Naive thymus-derived CD8-positive, alpha-beta T cell (primary cell): ENCODE results near the gene SIAE. TPM values are rescaled to one million over a fixed set of nuclear protein-coding genes. Genes with fewer than 3 reads are reported as not detected.

Experiments
- ATAC-seq, 2 donors: fragments of 150-1000 bp; cut with Tn5 transposase in 1 of 2; sonication (Bioruptor Pico), chemical (Tn5 transposase) in 1 of 2; 1 replicate in 1 of 2; 2 replicates in 1 of 2; pipeline ENCODE4 v1.10.0; 2021; ENCODE audit warnings: mild to moderate bottlenecking in 2 of 2, moderate library complexity in 2 of 2
- POLR2A ChIA-PET: fragments of 350-600 bp; sonication (Branson Sonifier 250); formaldehyde crosslinking; loops from one replicate; lab custom pipeline; 2021; ENCODE audit warnings: antibody characterized with exemption; lab: Charles Lee
- DNase-seq, 10 donors: peaks; one replicate each; pipeline versions ENCODE4 v3.0.0 to v3.0.0-alpha.2; 2020 to 2022
- H3K27ac Mint-ChIP-seq, 10 donors: one replicate each; pipeline ENCODE4 v1.8.0; 2020 to 2022; ENCODE audit warnings: mild to moderate bottlenecking in 10 of 10, mixed read lengths in 10 of 10, moderate library complexity in 4 of 10, inconsistent platforms in 1 of 10
- H3K27me3 Mint-ChIP-seq, 5 donors: one replicate each; pipeline ENCODE4 v1.8.0; 2021 to 2022; ENCODE audit warnings: mixed read lengths in 5 of 5
- H3K36me3 Mint-ChIP-seq, 3 donors: one replicate each; pipeline ENCODE4 v1.8.0; 2020 to 2022; ENCODE audit warnings: mixed read lengths in 3 of 3, mild to moderate bottlenecking in 2 of 3, inconsistent platforms in 1 of 3
- H3K4me1 Mint-ChIP-seq, 4 donors: one replicate each; pipeline ENCODE4 v1.8.0; 2021 to 2022; ENCODE audit warnings: mixed read lengths in 4 of 4
- H3K4me3 Mint-ChIP-seq, 10 donors: one replicate each; pipeline ENCODE4 v1.8.0; 2020 to 2022; ENCODE audit warnings: mild to moderate bottlenecking in 10 of 10, mixed read lengths in 10 of 10, moderate library complexity in 6 of 10, inconsistent platforms in 1 of 10
- H3K9me3 Mint-ChIP-seq, 9 donors: one replicate each; pipeline ENCODE4 v1.8.0; 2020 to 2022; ENCODE audit warnings: mixed read lengths in 9 of 9, mild to moderate bottlenecking in 3 of 9, inconsistent platforms in 1 of 9, moderate library complexity in 1 of 9
- polyA plus RNA-seq, 3 donors: library from polyadenylated mRNA; unstranded; fragments of 300-500 nt; fragmentation: Illumina TruSeq; gene quantifications; one replicate each; pipeline ENCODE4 v1.2.3, GENCODE V29; 2021
- total RNA-seq, 8 experiments: library from RNA in 2 of 8; stranded (reverse) in 2 of 8; gene quantifications; one replicate each; pipeline ENCODE4 v1.2.3 and lab custom pipeline; 2021 to 2026

Gene SIAE
- total and polyA plus RNA-seq, 5 experiments from 2014 or later: 3.2 to 9.3 (median 5.8) TPM

DNA sequence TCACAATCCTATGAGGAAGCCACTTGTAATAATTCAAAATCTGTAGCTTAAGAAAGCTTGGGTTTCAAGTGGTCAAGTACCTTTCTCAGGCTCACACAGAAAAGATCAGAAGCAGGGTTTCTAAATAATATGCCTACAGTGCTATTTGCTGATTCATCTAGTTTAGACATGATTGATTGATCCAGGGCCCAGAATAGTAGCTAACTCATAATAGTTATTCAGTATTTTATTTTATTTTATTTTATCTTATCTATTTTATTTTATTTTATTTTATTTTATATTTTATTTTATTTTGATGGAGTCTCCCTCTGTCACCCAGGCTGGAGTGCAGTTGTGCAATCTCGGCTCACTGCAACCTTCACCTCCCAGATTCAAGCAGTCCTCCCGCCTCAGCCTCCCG, 78.2 kb downstream of the SIAE start:
- no peak overlapping the region for H3K27ac Mint-ChIP-seq
- no peaks in the 10 kb centered on the region for H3K4me1 Mint-ChIP-seq
- H3K27me3 Mint-ChIP-seq: peaks cover 5 to 38% (median 28%) of the 10 kb centered on the region in 5 donors
- no peak for ATAC-seq
- no peak overlapping the region for H3K4me3 Mint-ChIP-seq
- POLR2A ChIA-PET: no interaction called here
- no peak for DNase-seq
- no peaks in the 10 kb centered on the region for H3K9me3 Mint-ChIP-seq
- no peaks in the 10 kb centered on the region for H3K36me3 Mint-ChIP-seq

DNA sequence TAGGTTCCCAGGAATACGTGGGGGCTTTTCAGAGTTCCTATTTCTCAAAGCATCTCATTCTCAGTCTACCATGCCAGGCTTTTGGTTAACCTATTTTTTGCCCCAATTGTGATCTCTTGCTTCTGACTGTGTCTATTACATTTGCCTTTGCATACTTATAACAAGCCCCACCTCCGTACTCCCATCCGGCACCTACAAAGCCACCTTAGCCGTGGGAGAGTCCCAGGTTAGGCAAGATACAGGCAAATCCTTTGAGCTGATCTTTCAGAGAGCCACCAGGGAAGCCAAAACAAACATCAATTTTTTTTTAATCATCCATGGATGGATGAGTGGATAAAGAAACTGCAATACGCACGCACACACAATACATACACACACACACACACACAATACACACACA, 80.9 kb downstream of the SIAE start:
- H3K9me3 Mint-ChIP-seq: no peaks in the 10 kb centered on the region
- no peak overlapping the region for H3K4me3 Mint-ChIP-seq
- DNase-seq: no peak
- H3K27ac Mint-ChIP-seq: no peak overlapping the region
- H3K27me3 Mint-ChIP-seq: peaks cover 11 to 42% (median 18%) of the 10 kb centered on the region in 5 donors
- ATAC-seq: no peak
- H3K4me1 Mint-ChIP-seq: no peaks in the 10 kb centered on the region
- H3K36me3 Mint-ChIP-seq: no peaks in the 10 kb centered on the region
- POLR2A ChIA-PET: no interaction called here

DNA sequence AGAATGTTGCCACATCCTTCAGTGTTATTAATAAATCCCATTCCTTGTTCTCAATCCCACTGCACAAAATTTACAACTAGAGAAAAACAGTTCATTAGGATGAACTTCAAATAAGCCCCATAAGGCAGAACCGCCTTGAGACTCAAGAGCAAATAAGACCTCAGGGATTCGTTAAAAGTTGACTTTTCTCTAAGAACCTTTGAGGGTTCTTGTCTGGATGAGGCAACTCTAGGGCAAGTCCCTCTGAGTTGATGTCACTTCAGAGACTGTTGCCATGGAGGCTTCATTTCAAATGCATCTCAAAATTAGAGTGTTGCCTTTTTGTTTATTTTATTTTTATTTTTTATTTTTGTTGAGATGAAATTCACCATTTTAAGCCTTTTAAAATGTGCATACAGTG, 82.1 kb downstream of the SIAE start:
- POLR2A ChIA-PET: no interaction called here
- H3K27me3 Mint-ChIP-seq: peaks cover 13 to 44% (median 19%) of the 10 kb centered on the region in 5 donors
- no peaks in the 10 kb centered on the region for H3K9me3 Mint-ChIP-seq
- DNase-seq: no peak
- H3K4me3 Mint-ChIP-seq: no peak overlapping the region
- no peaks in the 10 kb centered on the region for H3K36me3 Mint-ChIP-seq
- ATAC-seq: no peak
- no peaks in the 10 kb centered on the region for H3K4me1 Mint-ChIP-seq
- no peak overlapping the region for H3K27ac Mint-ChIP-seq

DNA sequence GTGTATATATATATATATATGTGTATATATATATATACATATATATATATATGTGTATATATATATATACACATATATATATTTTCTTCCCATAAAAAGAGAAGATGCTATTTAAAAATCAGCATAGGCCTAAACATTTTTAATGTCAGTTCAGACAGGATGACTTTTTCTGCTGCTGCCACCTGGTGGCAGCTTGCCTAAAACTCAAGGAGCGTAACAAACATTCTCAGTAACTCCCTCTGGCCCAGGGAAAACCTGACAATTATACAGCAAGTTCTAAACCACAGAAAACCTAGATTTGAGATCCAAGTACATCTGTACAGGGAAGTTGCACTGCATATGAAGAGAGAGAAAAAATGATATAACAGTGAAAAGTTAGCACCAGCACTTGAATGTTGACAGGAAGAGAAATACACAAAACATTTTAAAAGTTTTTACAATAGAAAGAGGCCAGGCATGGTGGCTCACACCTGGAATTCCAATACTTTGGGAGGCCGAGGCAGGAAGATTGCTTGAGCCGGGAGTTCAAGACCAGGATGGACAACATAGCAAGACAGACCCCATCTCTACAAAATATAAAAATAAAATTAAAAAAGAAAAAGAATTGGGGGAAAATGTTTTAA, 87.2 kb downstream of the SIAE start:
- no peaks in the 10 kb centered on the region for H3K36me3 Mint-ChIP-seq
- no peaks in the 10 kb centered on the region for H3K4me1 Mint-ChIP-seq
- H3K9me3 Mint-ChIP-seq: no peaks in the 10 kb centered on the region
- DNase-seq (peak in 8 of 10 donors; percentile 3 to 39 (median 22)), ATAC-seq (no peak)
- H3K27ac Mint-ChIP-seq: peak overlapping the region in 1 of 10 donors; percentile 16
- H3K4me3 Mint-ChIP-seq: no peak overlapping the region
- peaks cover 12 to 34% (median 16%) of the 10 kb centered on the region in 5 donors for H3K27me3 Mint-ChIP-seq
- POLR2A ChIA-PET: no interaction called here

DNA sequence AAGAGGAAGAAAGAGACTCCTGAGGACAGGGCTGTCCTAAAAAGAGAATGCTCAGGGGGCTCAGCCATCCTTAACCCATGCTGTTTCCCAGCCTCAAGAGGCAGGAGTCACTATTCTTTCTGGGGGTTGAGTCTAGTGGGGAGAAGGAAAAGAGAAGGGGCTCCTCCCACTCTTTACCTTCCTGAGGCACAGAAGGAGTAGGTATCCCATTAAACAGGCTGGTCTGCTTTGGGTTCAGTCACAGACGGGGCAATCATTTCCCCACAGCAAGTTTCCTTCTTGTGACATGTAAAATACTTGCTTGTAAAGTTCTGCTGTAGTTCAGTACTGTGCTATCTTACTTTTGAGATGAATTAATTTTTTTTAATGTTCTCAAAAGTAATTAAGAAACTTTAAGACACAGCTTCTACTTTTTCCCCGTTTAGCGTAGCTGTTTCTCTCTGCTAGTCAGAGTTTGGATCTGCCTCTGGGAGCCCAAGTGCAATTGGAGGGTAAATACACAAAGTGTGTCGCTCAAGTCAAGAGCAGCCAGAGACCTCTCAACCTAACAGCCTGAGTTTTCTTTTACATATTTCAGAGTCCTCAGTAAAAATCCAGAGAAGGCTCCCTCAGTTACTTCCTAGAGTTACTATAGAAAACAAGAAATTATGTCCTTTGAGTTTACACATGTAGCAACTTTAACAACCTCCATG, 88.7 kb downstream of the SIAE start:
- Mint-ChIP-seq H3K9me3 (no peaks in the 10 kb centered on the region), H3K4me3 (no peak overlapping the region), H3K4me1 (no peaks in the 10 kb centered on the region), H3K27me3 (peaks cover 11 to 34% (median 17%) of the 10 kb centered on the region in 5 donors), H3K36me3 (no peaks in the 10 kb centered on the region), H3K27ac (no peak overlapping the region)
- DNase-seq (no peak), ATAC-seq (no peak)
- POLR2A ChIA-PET: no interaction called here

DNA sequence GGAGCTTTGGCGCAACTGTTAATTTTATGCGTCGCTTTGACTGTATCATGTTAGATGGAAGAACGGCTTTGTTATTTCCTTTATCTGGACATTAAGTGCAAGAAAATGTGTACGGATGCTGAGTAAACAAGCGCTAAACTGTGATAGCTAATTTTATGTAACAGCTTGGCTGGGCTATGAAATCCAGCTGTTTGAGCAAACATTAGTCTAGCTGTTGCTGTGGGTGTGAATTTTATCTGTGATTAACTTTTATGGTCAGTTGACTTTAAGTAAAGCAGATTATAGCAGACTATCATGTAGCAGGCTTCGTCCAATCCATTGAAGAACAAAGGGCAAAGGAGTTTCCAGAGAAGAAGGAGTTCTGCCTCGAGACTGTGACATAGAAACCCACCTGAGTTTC, 89.8 kb downstream of the SIAE start:
- POLR2A ChIA-PET: interaction anchor here (0.6 kb wide), 1 partner anchor 270 kb away, joined by 3 read pairs; no protein-coding TSS in a partner anchor
- Mint-ChIP-seq H3K4me3 (no peak overlapping the region), H3K9me3 (no peaks in the 10 kb centered on the region), H3K4me1 (no peaks in the 10 kb centered on the region), H3K27ac (no peak overlapping the region), H3K36me3 (no peaks in the 10 kb centered on the region), H3K27me3 (peaks cover 12 to 28% (median 17%) of the 10 kb centered on the region in 5 donors)
- DNase-seq: no peak
- no peak for ATAC-seq

Other genes starting within 250 kb of the SIAE start
- gene OR8B4, start 248.9 kb downstream of the SIAE start, total RNA-seq: not detected
- not detected for gene OR8B4, start 248.9 kb downstream of the SIAE start, polyA plus RNA-seq
- not detected for gene OR8B8, start 228.0 kb downstream of the SIAE start, total RNA-seq
- not detected for gene OR8B8, start 228.0 kb downstream of the SIAE start, polyA plus RNA-seq
- gene OR8B12, start 130.1 kb downstream of the SIAE start, total RNA-seq: not detected
- gene OR8B12, start 130.1 kb downstream of the SIAE start, polyA plus RNA-seq: not detected
- gene OR8A1, start 103.7 kb downstream of the SIAE start, total RNA-seq: not detected
- not detected for gene OR8A1, start 103.7 kb downstream of the SIAE start, polyA plus RNA-seq
- not detected for gene PANX3, start 62.3 kb downstream of the SIAE start, total RNA-seq
- not detected for gene PANX3, start 62.3 kb downstream of the SIAE start, polyA plus RNA-seq
- 10 to 100 TPM; 73.8 to 76.6 TPM for gene TBRG1, start 50.9 kb downstream of the SIAE start, total RNA-seq
- gene TBRG1, start 50.9 kb downstream of the SIAE start, polyA plus RNA-seq: 10 to 100 TPM; 34.9 to 37.7 (median 35.8) TPM
- under 1 TPM; 0.36 to 0.73 TPM for gene SPA17, start 165 bp upstream of the SIAE start, total RNA-seq
- 1 to 10 TPM; 1.2 to 2.5 (median 1.7) TPM for gene SPA17, start 165 bp upstream of the SIAE start, polyA plus RNA-seq
- under 1 TPM; 0.68 to 0.69 TPM for gene NRGN, start 66.2 kb upstream of the SIAE start, total RNA-seq
- under 1 TPM in 2 of 3 donors, not detected in 1; 0.14 to 0.20 TPM for gene NRGN, start 66.2 kb upstream of the SIAE start, polyA plus RNA-seq
- 1 to 10 TPM; 1.8 to 2.0 TPM for gene VSIG2, start 78.5 kb upstream of the SIAE start, total RNA-seq
- gene VSIG2, start 78.5 kb upstream of the SIAE start, polyA plus RNA-seq: under 1 TPM; 0.28 to 0.44 (median 0.34) TPM
- gene ESAM, start 88.6 kb upstream of the SIAE start, total RNA-seq: 1 to 10 TPM; 2.8 to 3.0 TPM
- gene ESAM, start 88.6 kb upstream of the SIAE start, polyA plus RNA-seq: 1 to 10 TPM; 1.9 to 2.6 (median 2.5) TPM
- 10 to 100 TPM; 23.0 to 25.5 TPM for gene MSANTD2, start 126.7 kb upstream of the SIAE start, total RNA-seq
- 1 to 10 TPM; 3.5 to 4.2 (median 4.0) TPM for gene MSANTD2, start 126.7 kb upstream of the SIAE start, polyA plus RNA-seq
- gene ROBO3, start 191.7 kb upstream of the SIAE start, total RNA-seq: 10 to 100 TPM; 49.4 to 55.0 TPM
- 1 to 10 TPM; 5.8 to 7.0 (median 6.9) TPM for gene ROBO3, start 191.7 kb upstream of the SIAE start, polyA plus RNA-seq
- gene ROBO4, start 224.1 kb upstream of the SIAE start, total RNA-seq: not detected
- gene ROBO4, start 224.1 kb upstream of the SIAE start, polyA plus RNA-seq: under 1 TPM in 1 of 3 donors, not detected in 2; 0.04 TPM
- not detected for gene HEPN1, start 245.5 kb upstream of the SIAE start, total RNA-seq
- not detected for gene HEPN1, start 245.5 kb upstream of the SIAE start, polyA plus RNA-seq